ENCODE results near the gene GTF2IRD1.
"Not testable (repeated sequence)": the region's sequence is repeated elsewhere in the genome, so short reads cannot be mapped to it uniquely, and the experiment has no call there.

- TF ChIP-seq CTCF (conservative IDR thresholded peaks at IDR 0.05; ENCODE audit: low read depth in 2 of 2); REST (IDR thresholded peaks at IDR 0.05; ENCODE audit: unreplicated experiment); POLR2AphosphoS5 (IDR thresholded peaks at IDR 0.05; ENCODE audit: low read depth); ETS1 (IDR thresholded peaks at IDR 0.05); EZH2 (IDR thresholded peaks at IDR 0.05; ENCODE audit: low read depth, unreplicated experiment); STAT1 (IDR thresholded peaks at IDR 0.05; ENCODE audit: unreplicated experiment); NANOG (IDR thresholded peaks at IDR 0.05; ENCODE audit: borderline replicate concordance); EZH2phosphoT487 (IDR thresholded peaks at IDR 0.05; ENCODE audit: unreplicated experiment): not testable (repeated sequence)
These were observed 88.2 kb downstream of the GTF2IRD1 start for GRCh38 chr7:74541937-74542336.
